K562 (cell line): ENCODE data around the gene NTRK1. TPM values are rescaled to one million over a fixed set of nuclear protein-coding genes. Genes with fewer than 3 reads are reported as not detected.

ENCODE experiments used
- AFF4 ChIP-seq: sonication (generic); formaldehyde crosslinking; IDR thresholded peaks from 2 replicates; pipeline ENCODE4 v1.8.0; 2023; ENCODE audit warnings: mild to moderate bottlenecking, missing genetic modification reagents
- CHD4 ChIP-seq: fragments of 200-600 bp; sonication (generic); IDR thresholded peaks from 3 replicates; pipeline ENCODE4 v1.6.1; 2012; ENCODE audit warnings: low read depth, mild to moderate bottlenecking, mixed read lengths, low read length, inconsistent platforms; ENCODE audit not compliant: insufficient read depth, insufficient replicate concordance, poor library complexity, severe bottlenecking
- GABPB1 ChIP-seq: sonication (generic); formaldehyde crosslinking; IDR thresholded peaks from 2 replicates; pipeline ENCODE4 v1.8.0; 2022; ENCODE audit warnings: mild to moderate bottlenecking, missing genetic modification reagents
- JUN ChIP-seq, 2 experiments: sonication (generic) in 1 of 2; formaldehyde crosslinking in 1 of 2; IDR thresholded peaks; 2 replicates each; pipeline versions ENCODE4 v1.6.1 to v1.8.0; 2012 to 2022; ENCODE audit warnings: borderline replicate concordance in 2 of 2, mild to moderate bottlenecking in 2 of 2, improper control_type of control experiment in 1 of 2, low read depth in 1 of 2, low read length in 1 of 2, missing genetic modification reagents in 1 of 2
- NR1H2 ChIP-seq: sonication (generic); formaldehyde crosslinking; IDR thresholded peaks from 2 replicates; pipeline ENCODE4 v1.4.0; 2020; ENCODE audit warnings: mild to moderate bottlenecking, missing genetic modification reagents
- PHB2 ChIP-seq: fragments of 450-650 bp; IDR thresholded peaks from 2 replicates; pipeline ENCODE4 v1.6.1; 2017; ENCODE audit warnings: low read depth
- SNRNP70 ChIP-seq: fragments of 200-400 bp; formaldehyde crosslinking; optimal IDR thresholded peaks from 2 replicates; pipeline ENCODE3; 2017; ENCODE audit warnings: low read depth, low read length
- polyA plus RNA-seq, 8 experiments: library from polyadenylated mRNA; depleted of rRNA in 4 of 8; stranded (reverse) in 5 of 8; unstranded in 3 of 8; fragments of >200 nt; fragmentation: Nextera tagmentation in 2 of 8; fragmentation: Illumina TruSeq in 1 of 8; extraction: Ambion mirVana in 2 of 8; extraction: Trizol in 1 of 8; gene quantifications; 2 replicates each; pipeline versions ENCODE4 v1.2.1 to v1.2.3, GENCODE V29; 2011 to 2014; ENCODE audit warnings: inconsistent platforms in 1 of 8, missing spikeins in 1 of 8
- total RNA-seq, 7 experiments: library from RNA; depleted of rRNA in 6 of 7; stranded (reverse); fragments of >200 nt in 6 of 7; fragmentation: Illumina TruSeq in 2 of 7; extraction: Trizol in 2 of 7; gene quantifications; 2 replicates each; pipeline versions ENCODE4 v1.2.1 to v1.2.3, GENCODE V29; 2011 to 2021; ENCODE audit warnings: low replicate concordance in 1 of 7
- TF ChIP-seq, protein P1 (sequence below): sonication (generic); formaldehyde crosslinking; IDR thresholded peaks from 2 replicates; pipeline ENCODE4 v1.8.0; 2022; ENCODE audit warnings: mild to moderate bottlenecking, missing genetic modification reagents, borderline replicate concordance
- TF ChIP-seq, protein P2 (sequence below): fragments of 200-600 bp; sonication (generic); IDR thresholded peaks from one replicate; pipeline ENCODE4 v1.6.1; 2012; ENCODE audit warnings: mild to moderate bottlenecking, low read depth, low read length, inconsistent platforms

Gene NTRK1
- total and polyA plus RNA-seq, 9 of the 15 experiments (the other 6 are each of a cell fraction or from before 2014, with no cell fraction given) = 0.46 to 30.0 (median 7.9) TPM

DNA sequence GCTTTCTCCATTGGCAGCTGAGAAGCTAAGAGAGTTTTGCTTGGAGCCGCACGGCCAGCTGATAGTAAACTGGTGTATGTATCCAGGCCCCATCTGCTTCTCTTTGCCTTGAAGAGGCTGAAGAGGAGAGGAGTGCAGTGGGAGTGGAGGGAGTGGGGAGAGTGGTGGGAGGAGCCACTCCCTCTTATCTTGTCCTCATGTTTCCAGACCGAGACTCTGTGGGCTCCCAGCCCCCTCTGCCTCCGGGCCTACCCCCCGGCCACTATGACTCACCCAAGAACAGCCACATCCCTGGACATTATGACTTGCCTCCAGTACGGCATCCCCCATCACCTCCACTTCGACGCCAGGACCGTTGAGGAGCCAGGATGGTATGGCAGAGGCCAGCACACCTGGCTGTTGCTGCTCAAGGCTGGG, 53.8 kb downstream of the NTRK1 start (continued):
- no peak for TF ChIP-seq PHB2
- no peak for TF ChIP-seq AFF4
- TF ChIP-seq NR1H2 = 0 out of 2 replicates have a peak, but pooled peaks have one; percentile 73
- no peak for TF ChIP-seq GABPB1
- TF ChIP-seq SNRNP70 = no peak
- TF ChIP-seq, protein P1, sequence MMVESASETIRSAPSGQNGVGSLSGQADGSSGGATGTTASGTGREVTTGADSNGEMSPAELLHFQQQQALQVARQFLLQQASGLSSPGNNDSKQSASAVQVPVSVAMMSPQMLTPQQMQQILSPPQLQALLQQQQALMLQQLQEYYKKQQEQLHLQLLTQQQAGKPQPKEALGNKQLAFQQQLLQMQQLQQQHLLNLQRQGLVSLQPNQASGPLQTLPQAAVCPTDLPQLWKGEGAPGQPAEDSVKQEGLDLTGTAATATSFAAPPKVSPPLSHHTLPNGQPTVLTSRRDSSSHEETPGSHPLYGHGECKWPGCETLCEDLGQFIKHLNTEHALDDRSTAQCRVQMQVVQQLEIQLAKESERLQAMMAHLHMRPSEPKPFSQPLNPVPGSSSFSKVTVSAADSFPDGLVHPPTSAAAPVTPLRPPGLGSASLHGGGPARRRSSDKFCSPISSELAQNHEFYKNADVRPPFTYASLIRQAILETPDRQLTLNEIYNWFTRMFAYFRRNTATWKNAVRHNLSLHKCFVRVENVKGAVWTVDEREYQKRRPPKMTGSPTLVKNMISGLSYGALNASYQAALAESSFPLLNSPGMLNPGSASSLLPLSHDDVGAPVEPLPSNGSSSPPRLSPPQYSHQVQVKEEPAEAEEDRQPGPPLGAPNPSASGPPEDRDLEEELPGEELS (CRISPR knock-in tag) = no peak; the same call in 1 of the 2 replicates
- TF ChIP-seq CHD4 = no peak
- TF ChIP-seq JUN (IDR thresholded peaks at IDR 0.05; ENCODE audit: borderline replicate concordance, low read depth, low read length) = peak; percentile 97
- TF ChIP-seq JUN (CRISPR knock-in tag; IDR thresholded peaks at IDR 0.05; ENCODE audit: borderline replicate concordance) = no peak; the same call in 1 of the 2 replicates
- TF ChIP-seq, protein P2, sequence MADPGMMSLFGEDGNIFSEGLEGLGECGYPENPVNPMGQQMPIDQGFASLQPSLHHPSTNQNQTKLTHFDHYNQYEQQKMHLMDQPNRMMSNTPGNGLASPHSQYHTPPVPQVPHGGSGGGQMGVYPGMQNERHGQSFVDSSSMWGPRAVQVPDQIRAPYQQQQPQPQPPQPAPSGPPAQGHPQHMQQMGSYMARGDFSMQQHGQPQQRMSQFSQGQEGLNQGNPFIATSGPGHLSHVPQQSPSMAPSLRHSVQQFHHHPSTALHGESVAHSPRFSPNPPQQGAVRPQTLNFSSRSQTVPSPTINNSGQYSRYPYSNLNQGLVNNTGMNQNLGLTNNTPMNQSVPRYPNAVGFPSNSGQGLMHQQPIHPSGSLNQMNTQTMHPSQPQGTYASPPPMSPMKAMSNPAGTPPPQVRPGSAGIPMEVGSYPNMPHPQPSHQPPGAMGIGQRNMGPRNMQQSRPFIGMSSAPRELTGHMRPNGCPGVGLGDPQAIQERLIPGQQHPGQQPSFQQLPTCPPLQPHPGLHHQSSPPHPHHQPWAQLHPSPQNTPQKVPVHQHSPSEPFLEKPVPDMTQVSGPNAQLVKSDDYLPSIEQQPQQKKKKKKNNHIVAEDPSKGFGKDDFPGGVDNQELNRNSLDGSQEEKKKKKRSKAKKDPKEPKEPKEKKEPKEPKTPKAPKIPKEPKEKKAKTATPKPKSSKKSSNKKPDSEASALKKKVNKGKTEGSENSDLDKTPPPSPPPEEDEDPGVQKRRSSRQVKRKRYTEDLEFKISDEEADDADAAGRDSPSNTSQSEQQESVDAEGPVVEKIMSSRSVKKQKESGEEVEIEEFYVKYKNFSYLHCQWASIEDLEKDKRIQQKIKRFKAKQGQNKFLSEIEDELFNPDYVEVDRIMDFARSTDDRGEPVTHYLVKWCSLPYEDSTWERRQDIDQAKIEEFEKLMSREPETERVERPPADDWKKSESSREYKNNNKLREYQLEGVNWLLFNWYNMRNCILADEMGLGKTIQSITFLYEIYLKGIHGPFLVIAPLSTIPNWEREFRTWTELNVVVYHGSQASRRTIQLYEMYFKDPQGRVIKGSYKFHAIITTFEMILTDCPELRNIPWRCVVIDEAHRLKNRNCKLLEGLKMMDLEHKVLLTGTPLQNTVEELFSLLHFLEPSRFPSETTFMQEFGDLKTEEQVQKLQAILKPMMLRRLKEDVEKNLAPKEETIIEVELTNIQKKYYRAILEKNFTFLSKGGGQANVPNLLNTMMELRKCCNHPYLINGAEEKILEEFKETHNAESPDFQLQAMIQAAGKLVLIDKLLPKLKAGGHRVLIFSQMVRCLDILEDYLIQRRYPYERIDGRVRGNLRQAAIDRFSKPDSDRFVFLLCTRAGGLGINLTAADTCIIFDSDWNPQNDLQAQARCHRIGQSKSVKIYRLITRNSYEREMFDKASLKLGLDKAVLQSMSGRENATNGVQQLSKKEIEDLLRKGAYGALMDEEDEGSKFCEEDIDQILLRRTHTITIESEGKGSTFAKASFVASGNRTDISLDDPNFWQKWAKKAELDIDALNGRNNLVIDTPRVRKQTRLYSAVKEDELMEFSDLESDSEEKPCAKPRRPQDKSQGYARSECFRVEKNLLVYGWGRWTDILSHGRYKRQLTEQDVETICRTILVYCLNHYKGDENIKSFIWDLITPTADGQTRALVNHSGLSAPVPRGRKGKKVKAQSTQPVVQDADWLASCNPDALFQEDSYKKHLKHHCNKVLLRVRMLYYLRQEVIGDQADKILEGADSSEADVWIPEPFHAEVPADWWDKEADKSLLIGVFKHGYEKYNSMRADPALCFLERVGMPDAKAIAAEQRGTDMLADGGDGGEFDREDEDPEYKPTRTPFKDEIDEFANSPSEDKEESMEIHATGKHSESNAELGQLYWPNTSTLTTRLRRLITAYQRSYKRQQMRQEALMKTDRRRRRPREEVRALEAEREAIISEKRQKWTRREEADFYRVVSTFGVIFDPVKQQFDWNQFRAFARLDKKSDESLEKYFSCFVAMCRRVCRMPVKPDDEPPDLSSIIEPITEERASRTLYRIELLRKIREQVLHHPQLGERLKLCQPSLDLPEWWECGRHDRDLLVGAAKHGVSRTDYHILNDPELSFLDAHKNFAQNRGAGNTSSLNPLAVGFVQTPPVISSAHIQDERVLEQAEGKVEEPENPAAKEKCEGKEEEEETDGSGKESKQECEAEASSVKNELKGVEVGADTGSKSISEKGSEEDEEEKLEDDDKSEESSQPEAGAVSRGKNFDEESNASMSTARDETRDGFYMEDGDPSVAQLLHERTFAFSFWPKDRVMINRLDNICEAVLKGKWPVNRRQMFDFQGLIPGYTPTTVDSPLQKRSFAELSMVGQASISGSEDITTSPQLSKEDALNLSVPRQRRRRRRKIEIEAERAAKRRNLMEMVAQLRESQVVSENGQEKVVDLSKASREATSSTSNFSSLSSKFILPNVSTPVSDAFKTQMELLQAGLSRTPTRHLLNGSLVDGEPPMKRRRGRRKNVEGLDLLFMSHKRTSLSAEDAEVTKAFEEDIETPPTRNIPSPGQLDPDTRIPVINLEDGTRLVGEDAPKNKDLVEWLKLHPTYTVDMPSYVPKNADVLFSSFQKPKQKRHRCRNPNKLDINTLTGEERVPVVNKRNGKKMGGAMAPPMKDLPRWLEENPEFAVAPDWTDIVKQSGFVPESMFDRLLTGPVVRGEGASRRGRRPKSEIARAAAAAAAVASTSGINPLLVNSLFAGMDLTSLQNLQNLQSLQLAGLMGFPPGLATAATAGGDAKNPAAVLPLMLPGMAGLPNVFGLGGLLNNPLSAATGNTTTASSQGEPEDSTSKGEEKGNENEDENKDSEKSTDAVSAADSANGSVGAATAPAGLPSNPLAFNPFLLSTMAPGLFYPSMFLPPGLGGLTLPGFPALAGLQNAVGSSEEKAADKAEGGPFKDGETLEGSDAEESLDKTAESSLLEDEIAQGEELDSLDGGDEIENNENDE = no peak
